Adrenal gland (tissue), 5 donors: ENCODE results near the gene IFNAR1.

Source experiments
- POLR2A ChIP-seq, 2 donors: fragments of 450-650 bp; IDR thresholded peaks; one replicate each; pipeline ENCODE4 v1.6.1; 2017; ENCODE audit warnings: antibody characterized with exemption in 2 of 2, mild to moderate bottlenecking in 2 of 2, moderate library complexity in 1 of 2
- TF ChIP-seq, protein P1 (sequence below), 6 experiments: fragments of 450-650 bp in 4 of 6; fragments of 200-600 bp in 2 of 6; sonication (generic) in 1 of 6; IDR thresholded peaks; 1 replicate in 5 of 6; 2 replicates in 1 of 6; pipeline versions ENCODE4 v1.5.1 to v1.8.0; 2016 to 2021; ENCODE audit warnings: antibody characterized with exemption in 6 of 6, mild to moderate bottlenecking in 2 of 6, moderate library complexity in 1 of 6
- donor health status: DM: no; HTN: no; CAD: no.

- no peak for TF ChIP-seq POLR2A (IDR thresholded peaks at IDR 0.05)
- TF ChIP-seq, protein P1, sequence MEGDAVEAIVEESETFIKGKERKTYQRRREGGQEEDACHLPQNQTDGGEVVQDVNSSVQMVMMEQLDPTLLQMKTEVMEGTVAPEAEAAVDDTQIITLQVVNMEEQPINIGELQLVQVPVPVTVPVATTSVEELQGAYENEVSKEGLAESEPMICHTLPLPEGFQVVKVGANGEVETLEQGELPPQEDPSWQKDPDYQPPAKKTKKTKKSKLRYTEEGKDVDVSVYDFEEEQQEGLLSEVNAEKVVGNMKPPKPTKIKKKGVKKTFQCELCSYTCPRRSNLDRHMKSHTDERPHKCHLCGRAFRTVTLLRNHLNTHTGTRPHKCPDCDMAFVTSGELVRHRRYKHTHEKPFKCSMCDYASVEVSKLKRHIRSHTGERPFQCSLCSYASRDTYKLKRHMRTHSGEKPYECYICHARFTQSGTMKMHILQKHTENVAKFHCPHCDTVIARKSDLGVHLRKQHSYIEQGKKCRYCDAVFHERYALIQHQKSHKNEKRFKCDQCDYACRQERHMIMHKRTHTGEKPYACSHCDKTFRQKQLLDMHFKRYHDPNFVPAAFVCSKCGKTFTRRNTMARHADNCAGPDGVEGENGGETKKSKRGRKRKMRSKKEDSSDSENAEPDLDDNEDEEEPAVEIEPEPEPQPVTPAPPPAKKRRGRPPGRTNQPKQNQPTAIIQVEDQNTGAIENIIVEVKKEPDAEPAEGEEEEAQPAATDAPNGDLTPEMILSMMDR (IDR thresholded peaks at IDR 0.05), result no peak
These were observed 30.6 kb downstream of the IFNAR1 start for GRCh38 chr21:33355355-33355754.
